GM10248 (cell line): ENCODE measurements around the gene TMED10.
"Not testable (repeated sequence)": the region's sequence is repeated elsewhere in the genome, so short reads cannot be mapped to it uniquely, and the experiment has no call there.

Source experiments
- CTCF ChIA-PET: fragments of 300-600 bp; sonication (Branson Sonifier 250); formaldehyde crosslinking; extraction: SDS; loops from one replicate; lab custom pipeline; 2021; ENCODE audit warnings: antibody characterized with exemption; lab: Yijun Ruan, JAX
- POLR2A ChIA-PET: fragments of 350-650 bp; sonication (Branson Sonifier 250); formaldehyde crosslinking; extraction: SDS; loops from one replicate; lab custom pipeline; 2020; ENCODE audit warnings: antibody characterized with exemption; lab: Yijun Ruan, JAX
- DNase-seq: peaks from one replicate; pipeline ENCODE4 v3.0.0; 2012; ENCODE audit errors: extremely low spot score
- CTCF ChIP-seq: IDR thresholded peaks from 2 replicates; pipeline ENCODE4 v1.5.1; 2012; ENCODE audit warnings: mild to moderate bottlenecking, low read depth; ENCODE audit errors: extremely low read depth, missing control alignments, control extremely low read depth

TMED10 gene

GRCh38 chr14:75182821-75183220, 6.4 kb upstream of the TMED10 start:
- CTCF ChIA-PET = interaction anchor here (1.0 kb wide), 1 partner anchor 108 kb away, joined by 3 read pairs; no protein-coding TSS in a partner anchor
- no peak for TF ChIP-seq CTCF
- POLR2A ChIA-PET = interaction anchor here (0.6 kb wide), 1 partner anchor 20 kb away, joined by 9 read pairs; no protein-coding TSS in a partner anchor
- no peak for DNase-seq

GRCh38 chr14:75182163-75182562, 5.8 kb upstream of the TMED10 start:
- ChIA-PET CTCF (interaction anchor here (1.0 kb wide), 1 partner anchor 109 kb away, joined by 3 read pairs; no protein-coding TSS in a partner anchor), POLR2A (interaction anchor here (0.6 kb wide), 1 partner anchor 21 kb away, joined by 9 read pairs; no protein-coding TSS in a partner anchor)
- DNase-seq = not testable (repeated sequence)

GRCh38 chr14:75181293-75182062, 5.1 kb upstream of the TMED10 start:
- no peak for TF ChIP-seq CTCF
- ChIA-PET POLR2A (interaction anchor here (0.7 kb wide), 1 partner anchor 121 kb away, joined by 5 read pairs; no protein-coding TSS in a partner anchor), CTCF (interaction anchor here (0.7 to 0.9 kb wide), 2 partner anchors 11 to 100 kb away, joined by 3 to 4 read pairs; no protein-coding TSS in a partner anchor)
- no peak for DNase-seq

GRCh38 chr14:75175677-75176141, 703 bp downstream of the TMED10 start:
- POLR2A ChIA-PET = interaction anchor here (0.7 kb wide), 1 partner anchor 1940 kb away, joined by 3 read pairs; no protein-coding TSS in a partner anchor
- TF ChIP-seq CTCF = no peak
- no peak for DNase-seq
- CTCF ChIA-PET = interaction anchor here (1.8 kb wide), 1 partner anchor 20 kb away, joined by 5 read pairs; no protein-coding TSS in a partner anchor

GRCh38 chr14:75174066-75174465, 2.3 kb downstream of the TMED10 start:
- CTCF ChIA-PET = interaction anchor here (1.8 kb wide), 1 partner anchor 21 kb away, joined by 5 read pairs; no protein-coding TSS in a partner anchor
- no peak for DNase-seq
- POLR2A ChIA-PET = no interaction called here
- no peak for TF ChIP-seq CTCF

- no peak for DNase-seq
- ChIA-PET POLR2A (no interaction called here), CTCF (interaction anchor here (1.4 to 2.5 kb wide), 3 partner anchors 13 to 123 kb away, joined by 3 to 5 read pairs (median 5); no protein-coding TSS in a partner anchor)
- TF ChIP-seq CTCF = no peak
Observed at GRCh38 chr14:75170772-75171171, 5.6 kb downstream of the TMED10 start.
